AG04450 (cell line): Measurements from ENCODE around the gene DIPK1C. TPM values are rescaled to one million over a fixed set of nuclear protein-coding genes. Genes with fewer than 3 reads are reported as not detected.

Source experiments
- CTCF ChIA-PET: fragments of 300-600, 350-600 bp; formaldehyde crosslinking; extraction: SDS; loops from one replicate; lab custom pipeline; 2022; ENCODE audit warnings: antibody characterized with exemption, inconsistent platforms; lab: Charles Lee
- POLR2A ChIA-PET: fragments of 350-600 bp; formaldehyde crosslinking; extraction: SDS; loops from one replicate; lab custom pipeline; 2021; ENCODE audit warnings: antibody characterized with exemption, inconsistent platforms; lab: Yijun Ruan, JAX
- DNase-seq: peaks from one replicate; pipeline ENCODE4 v3.0.0-alpha.2; 2011; ENCODE audit warnings: low read depth, low spot score
- H3K27ac ChIP-seq: one replicate; pipeline ENCODE4 v1.5.1; 2012; ENCODE audit warnings: low read depth, low read length, control low read depth
- H3K27me3 ChIP-seq: one replicate; pipeline ENCODE4 v1.6.0; 2012; ENCODE audit warnings: low read length; ENCODE audit not compliant: control insufficient read depth, insufficient read depth
- H3K4me3 ChIP-seq: 2 replicates; pipeline ENCODE4 v1.5.1; 2011; ENCODE audit warnings: mild to moderate bottlenecking, low read depth, low read length, control low read depth
- H3K9me3 ChIP-seq: 2 replicates; pipeline ENCODE4 v1.5.1; 2012; ENCODE audit warnings: low read length; ENCODE audit not compliant: control insufficient read depth, insufficient read depth
- polyA plus RNA-seq: library from polyadenylated mRNA; depleted of rRNA; stranded (reverse); fragments of >200 nt; gene quantifications from 2 replicates; pipeline ENCODE4 v1.2.3, GENCODE V29; 2011
- TF ChIP-seq, protein P1 (sequence below): IDR thresholded peaks from 2 replicates; pipeline ENCODE4 v1.5.1; 2011; ENCODE audit warnings: low read depth, low read length, control low read depth, inconsistent platforms

DIPK1C gene
- polyA plus RNA-seq, 1 experiment: not detected

DNA sequence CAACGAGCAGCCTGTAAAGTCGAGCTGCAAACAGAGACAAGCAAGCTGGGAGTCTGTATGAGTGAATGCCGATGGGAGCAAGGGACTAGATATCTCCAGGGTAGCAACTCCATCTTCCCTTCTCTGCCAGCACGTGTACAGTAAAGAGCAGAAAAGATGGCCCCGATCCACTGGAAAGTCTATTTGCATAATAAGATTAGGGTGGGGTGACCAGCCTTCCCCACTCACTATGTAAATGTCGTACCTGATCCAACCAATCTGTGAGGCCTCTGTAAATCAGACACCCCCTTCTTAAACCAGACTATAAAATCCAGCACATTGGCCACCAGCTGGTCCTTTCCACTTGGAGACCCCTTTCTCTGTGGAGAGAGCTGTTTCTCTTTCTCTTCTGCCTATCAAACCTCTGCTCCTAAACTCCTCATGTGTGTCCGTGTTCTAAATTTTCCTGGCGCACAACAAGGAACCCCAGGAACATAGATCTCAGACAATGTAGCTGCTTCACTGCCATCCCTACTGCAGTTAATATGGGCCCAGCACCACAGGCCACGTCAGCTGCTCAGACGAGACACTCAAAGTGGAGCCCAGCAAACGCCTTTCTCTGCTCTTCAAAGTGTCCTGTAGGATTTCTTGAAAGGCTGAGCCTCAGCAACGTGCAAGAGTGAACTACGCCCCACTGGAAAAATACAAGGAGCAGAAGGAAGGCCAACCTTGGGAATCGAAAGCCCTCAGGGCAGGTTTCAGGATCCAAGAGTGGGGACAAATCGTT lies 26.1 kb downstream of the DIPK1C start:
- CTCF ChIA-PET: interaction anchor here (0.6 kb wide), 1 partner anchor 180 kb away, joined by 4 read pairs; no protein-coding TSS in a partner anchor
- no peak for DNase-seq

DNA sequence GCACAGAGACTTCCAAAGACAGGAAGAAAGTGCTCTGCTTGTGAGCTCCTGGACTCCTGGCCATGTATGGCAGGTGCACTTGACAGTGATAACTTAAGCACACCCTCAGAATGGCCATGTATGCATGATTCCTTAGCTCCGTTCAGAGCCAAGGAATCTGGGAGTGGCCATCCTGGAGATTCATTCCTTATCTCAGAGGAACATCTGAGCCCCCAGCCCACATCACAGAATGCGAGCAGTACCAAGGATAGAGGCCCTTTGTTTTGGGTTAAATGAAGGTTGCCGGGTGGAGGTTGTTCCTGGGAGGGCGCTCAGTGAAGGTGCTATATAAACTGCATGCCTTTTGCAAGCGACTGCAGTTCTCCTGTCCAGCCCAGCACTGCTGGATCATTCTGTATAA lies 26.9 kb downstream of the DIPK1C start:
- TF ChIP-seq, protein P1, sequence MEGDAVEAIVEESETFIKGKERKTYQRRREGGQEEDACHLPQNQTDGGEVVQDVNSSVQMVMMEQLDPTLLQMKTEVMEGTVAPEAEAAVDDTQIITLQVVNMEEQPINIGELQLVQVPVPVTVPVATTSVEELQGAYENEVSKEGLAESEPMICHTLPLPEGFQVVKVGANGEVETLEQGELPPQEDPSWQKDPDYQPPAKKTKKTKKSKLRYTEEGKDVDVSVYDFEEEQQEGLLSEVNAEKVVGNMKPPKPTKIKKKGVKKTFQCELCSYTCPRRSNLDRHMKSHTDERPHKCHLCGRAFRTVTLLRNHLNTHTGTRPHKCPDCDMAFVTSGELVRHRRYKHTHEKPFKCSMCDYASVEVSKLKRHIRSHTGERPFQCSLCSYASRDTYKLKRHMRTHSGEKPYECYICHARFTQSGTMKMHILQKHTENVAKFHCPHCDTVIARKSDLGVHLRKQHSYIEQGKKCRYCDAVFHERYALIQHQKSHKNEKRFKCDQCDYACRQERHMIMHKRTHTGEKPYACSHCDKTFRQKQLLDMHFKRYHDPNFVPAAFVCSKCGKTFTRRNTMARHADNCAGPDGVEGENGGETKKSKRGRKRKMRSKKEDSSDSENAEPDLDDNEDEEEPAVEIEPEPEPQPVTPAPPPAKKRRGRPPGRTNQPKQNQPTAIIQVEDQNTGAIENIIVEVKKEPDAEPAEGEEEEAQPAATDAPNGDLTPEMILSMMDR: no peak
- ChIA-PET POLR2A (no interaction called here), CTCF (no interaction called here)
- Histone ChIP-seq H3K9me3 (peaks cover 4% of the 10 kb centered on the region; the same call in 1 of the 2 replicates), H3K4me3 (no peak overlapping the region), H3K27ac (no peak overlapping the region), H3K27me3 (peaks cover 7% of the 10 kb centered on the region)
- no peak for DNase-seq

More for the DNA sequence above, 26.1 kb downstream of the DIPK1C start:
- H3K9me3 ChIP-seq: peaks cover 1% of the 10 kb centered on the region; the same call in 1 of the 2 replicates
- no peak overlapping the region for H3K4me3 ChIP-seq
- H3K27ac ChIP-seq: no peak overlapping the region
- POLR2A ChIA-PET: no interaction called here
- TF ChIP-seq, protein P1: no peak
- H3K27me3 ChIP-seq: peaks cover 7% of the 10 kb centered on the region

DNA sequence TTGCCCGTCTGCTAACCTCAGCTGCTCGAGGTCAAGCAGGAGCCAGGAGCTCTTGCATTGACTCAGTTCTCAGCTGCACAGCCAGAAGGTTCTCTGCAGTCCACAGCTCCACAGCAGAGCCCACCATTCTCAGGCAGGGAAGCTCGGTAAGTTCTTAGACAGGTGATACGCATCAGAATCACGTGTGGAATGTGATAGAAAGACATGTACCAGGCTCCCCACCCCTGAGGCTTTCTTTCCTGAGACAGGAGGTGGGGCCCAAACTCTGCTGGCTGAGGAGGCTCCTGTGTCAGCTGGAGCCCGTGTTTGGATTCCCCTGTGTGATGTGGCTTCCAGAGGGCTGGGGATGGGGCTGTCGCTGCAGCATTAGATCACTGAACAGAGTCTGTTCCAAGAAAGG lies 28.0 kb downstream of the DIPK1C start:
- Histone ChIP-seq H3K27ac (no peak overlapping the region), H3K9me3 (peaks cover 4% of the 10 kb centered on the region; the same call in 1 of the 2 replicates), H3K27me3 (peaks cover 8% of the 10 kb centered on the region), H3K4me3 (no peak overlapping the region)
- ChIA-PET CTCF (no interaction called here), POLR2A (no interaction called here)
- TF ChIP-seq, protein P1: no peak
- no peak for DNase-seq

DNA sequence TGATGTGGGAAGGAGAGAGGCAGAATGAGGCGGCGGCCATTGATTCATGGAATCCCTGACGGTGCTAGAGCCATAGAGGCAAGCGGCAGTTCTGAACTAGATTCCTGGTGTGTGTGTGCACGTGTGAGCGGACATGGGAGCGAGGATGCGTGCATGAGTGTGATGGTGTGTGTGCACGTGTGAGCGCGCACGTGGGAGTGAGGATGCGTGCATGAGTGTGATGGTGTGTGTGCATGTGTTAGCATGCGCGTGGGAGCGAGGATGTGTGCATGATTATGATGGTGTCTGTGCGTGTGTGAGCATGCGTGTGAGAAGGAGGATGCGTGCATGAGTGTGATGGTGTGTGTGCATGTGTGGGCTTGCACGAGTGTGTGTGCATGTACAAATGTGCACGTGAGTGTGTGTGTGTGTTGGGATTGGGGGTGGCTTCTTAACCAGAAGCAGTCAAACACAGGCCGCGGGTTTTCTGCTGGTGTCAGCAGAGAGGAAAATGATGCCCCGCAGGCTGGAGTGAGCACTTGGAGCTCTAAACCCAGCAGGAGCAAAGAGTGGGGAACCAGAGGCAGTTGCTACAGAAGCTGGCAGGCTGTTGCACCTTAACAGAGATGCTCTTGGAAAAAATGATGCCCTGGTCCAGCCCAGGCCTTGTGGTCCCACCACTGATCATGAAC lies 29.5 kb downstream of the DIPK1C start:
- ChIA-PET CTCF (no interaction called here), POLR2A (no interaction called here)
- Histone ChIP-seq H3K27me3 (peaks cover 8% of the 10 kb centered on the region), H3K9me3 (peaks cover 4% of the 10 kb centered on the region; the same call in 1 of the 2 replicates), H3K27ac (no peak overlapping the region), H3K4me3 (no peak overlapping the region)
- DNase-seq: no peak
- TF ChIP-seq, protein P1: no peak

DNA sequence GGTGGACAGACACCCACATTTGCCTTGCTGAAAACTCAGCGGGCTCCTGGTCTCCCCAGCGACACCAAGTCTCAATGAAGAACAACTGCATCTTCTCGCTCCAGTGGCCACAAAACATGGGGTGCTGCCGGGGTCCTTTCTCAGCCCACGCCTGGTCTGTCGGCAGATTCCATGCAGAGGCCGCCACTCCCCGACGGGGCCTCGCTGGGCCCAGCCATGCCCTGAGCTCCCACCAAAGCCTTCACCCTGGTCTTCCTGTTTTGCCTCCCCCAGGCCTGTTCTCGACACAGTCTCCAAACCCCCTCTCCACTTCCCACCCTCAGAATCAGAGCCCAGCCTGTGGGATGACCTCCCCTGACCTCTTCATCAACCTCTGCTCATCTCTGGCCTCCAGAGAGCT lies 31.2 kb downstream of the DIPK1C start:
- H3K27me3 ChIP-seq: peaks cover 12% of the 10 kb centered on the region
- H3K27ac ChIP-seq: no peak overlapping the region
- ChIA-PET CTCF (no interaction called here), POLR2A (no interaction called here)
- TF ChIP-seq, protein P1: no peak
- H3K4me3 ChIP-seq: no peak overlapping the region
- H3K9me3 ChIP-seq: peaks cover 4% of the 10 kb centered on the region; the same call in 1 of the 2 replicates
- no peak for DNase-seq
